PC-3 (cell line): ENCODE results near the gene RUFY4. TPM values are rescaled to one million over a fixed set of nuclear protein-coding genes. Genes with fewer than 3 reads are reported as not detected.

Experiments
- ATAC-seq: fragments of 200-7000 bp; cut with Tn5 transposase; 2 replicates; pipeline ENCODE4 v1.9.1; 2020; ENCODE audit warnings: mild to moderate bottlenecking, moderate library complexity
- BruUV-seq: library from RNA; stranded (reverse); fragments of 400-500 nt; replicated peaks from 2 replicates; lab custom pipeline; 2021; lab: Mats Ljungman, UMichigan
- CTCF ChIA-PET: fragments of 300-600 bp; sonication (Branson Sonifier 250); formaldehyde crosslinking; loops from one replicate; lab custom pipeline; 2022; ENCODE audit warnings: antibody characterized with exemption; lab: Charles Lee
- POLR2A ChIA-PET: fragments of 300-600 bp; sonication (Branson Sonifier 250); formaldehyde crosslinking; loops from one replicate; lab custom pipeline; 2022; ENCODE audit warnings: antibody characterized with exemption; ENCODE audit not compliant: unreplicated experiment; lab: Charles Lee
- DNase-seq: peaks from one replicate; pipeline ENCODE4 v3.0.0-alpha.2; 2015
- H2AFZ ChIP-seq: fragments of 300-600 bp; sonication (generic); 2 replicates; pipeline ENCODE4 v1.6.0; 2016; ENCODE audit warnings: antibody characterized with exemption, low read length
- H3F3A ChIP-seq: fragments of 300-600 bp; sonication (generic); one replicate; pipeline ENCODE4 v1.6.0; 2017; ENCODE audit warnings: antibody characterized with exemption, low read length, control low read depth, mild to moderate bottlenecking; ENCODE audit not compliant: unreplicated experiment
- H3K27ac ChIP-seq: fragments of 300-600 bp; sonication (generic); 2 replicates; pipeline ENCODE4 v1.5.1; 2016; ENCODE audit warnings: mild to moderate bottlenecking, low read length
- H3K27me3 ChIP-seq: fragments of 300-600 bp; sonication (generic); 2 replicates; pipeline ENCODE4 v1.6.1; 2016; ENCODE audit warnings: low read length, mixed read lengths
- H3K36me3 ChIP-seq: fragments of 300-600 bp; sonication (generic); 2 replicates; pipeline ENCODE4 v1.6.1; 2016; ENCODE audit warnings: low read depth, mixed run types, low read length, mixed read lengths
- H3K4me1 ChIP-seq: fragments of 300-600 bp; sonication (generic); 2 replicates; pipeline ENCODE4 v1.5.1; 2016; ENCODE audit warnings: low read length; ENCODE audit not compliant: insufficient read depth
- H3K4me2 ChIP-seq: fragments of 300-600 bp; sonication (generic); 2 replicates; pipeline ENCODE4 v1.6.0; 2016; ENCODE audit warnings: low read length
- H3K4me3 ChIP-seq: fragments of 300-600 bp; sonication (generic); 2 replicates; pipeline ENCODE4 v1.5.1; 2016; ENCODE audit warnings: mild to moderate bottlenecking, low read length, mixed read lengths
- H3K79me2 ChIP-seq: fragments of 300-600 bp; sonication (generic); 2 replicates; pipeline ENCODE4 v1.6.1; 2017; ENCODE audit warnings: low read length, mixed read lengths
- H3K9ac ChIP-seq: fragments of 300-600 bp; sonication (generic); 2 replicates; pipeline ENCODE4 v1.6.0; 2016; ENCODE audit warnings: mild to moderate bottlenecking, low read length
- H3K9me2 ChIP-seq: fragments of 300-600 bp; sonication (generic); replicated peaks from 2 replicates; pipeline ENCODE4 v1.6.1; 2016; ENCODE audit warnings: mixed run types, low read length, mixed read lengths
- H3K9me3 ChIP-seq: fragments of 300-600 bp; sonication (generic); 2 replicates; pipeline ENCODE4 v1.6.1; 2016; ENCODE audit warnings: low read length, mixed read lengths
- H4K20me1 ChIP-seq: fragments of 300-600 bp; sonication (generic); 2 replicates; pipeline ENCODE4 v1.6.1; 2016; ENCODE audit warnings: low read length, mixed read lengths
- EZH2 ChIP-seq: fragments of 300-600 bp; sonication (generic); IDR thresholded peaks from one replicate; pipeline ENCODE4 v1.6.1; 2017; ENCODE audit warnings: antibody characterized with exemption, mild to moderate bottlenecking, low read length; ENCODE audit not compliant: unreplicated experiment
- EZH2phosphoT487 ChIP-seq: fragments of 300-600 bp; sonication (generic); IDR thresholded peaks from 2 replicates; pipeline ENCODE4 v1.6.1; 2018; ENCODE audit warnings: mild to moderate bottlenecking, antibody characterized with exemption, low read length, borderline replicate concordance
- intact Hi-C: fragments of 100-400 bp; cut with micrococcal nuclease; formaldehyde crosslinking; loops from 2 replicates; pipeline ENCODE4 v1.9.0; 2023
- total RNA-seq: library from RNA; depleted of rRNA; stranded (reverse); fragments of >200 nt; gene quantifications from 2 replicates; pipeline ENCODE4 v1.2.3, GENCODE V29; 2014
- TF ChIP-seq, protein P1 (sequence below): fragments of 300-600 bp; sonication (generic); conservative IDR thresholded peaks from 2 replicates; pipeline ENCODE4 v1.5.1; 2017; ENCODE audit warnings: antibody characterized with exemption, low read depth, mild to moderate bottlenecking, low read length

Gene RUFY4
- total RNA-seq, 1 experiment from 2014 or later: not detected

- no peaks in the 10 kb centered on the region for H3K9me3 ChIP-seq
- no peak overlapping the region for H2AFZ ChIP-seq
- H3K4me2 ChIP-seq: no peak overlapping the region
- no peaks in the 10 kb centered on the region for H3F3A ChIP-seq
- H3K9ac ChIP-seq: no peak overlapping the region
- no peak for ATAC-seq
- H3K79me2 ChIP-seq: no peaks in the 10 kb centered on the region
- H3K27ac ChIP-seq: no peak overlapping the region
- ChIA-PET CTCF (interaction anchor here (0.6 kb wide), 1 partner anchor 45 kb away, joined by 4 read pairs; the partner anchor contains the start of gene TNS1), POLR2A (no interaction called here)
- DNase-seq: no peak
- peaks cover 50% of the 10 kb centered on the region for H3K27me3 ChIP-seq
- TF ChIP-seq, protein P1, sequence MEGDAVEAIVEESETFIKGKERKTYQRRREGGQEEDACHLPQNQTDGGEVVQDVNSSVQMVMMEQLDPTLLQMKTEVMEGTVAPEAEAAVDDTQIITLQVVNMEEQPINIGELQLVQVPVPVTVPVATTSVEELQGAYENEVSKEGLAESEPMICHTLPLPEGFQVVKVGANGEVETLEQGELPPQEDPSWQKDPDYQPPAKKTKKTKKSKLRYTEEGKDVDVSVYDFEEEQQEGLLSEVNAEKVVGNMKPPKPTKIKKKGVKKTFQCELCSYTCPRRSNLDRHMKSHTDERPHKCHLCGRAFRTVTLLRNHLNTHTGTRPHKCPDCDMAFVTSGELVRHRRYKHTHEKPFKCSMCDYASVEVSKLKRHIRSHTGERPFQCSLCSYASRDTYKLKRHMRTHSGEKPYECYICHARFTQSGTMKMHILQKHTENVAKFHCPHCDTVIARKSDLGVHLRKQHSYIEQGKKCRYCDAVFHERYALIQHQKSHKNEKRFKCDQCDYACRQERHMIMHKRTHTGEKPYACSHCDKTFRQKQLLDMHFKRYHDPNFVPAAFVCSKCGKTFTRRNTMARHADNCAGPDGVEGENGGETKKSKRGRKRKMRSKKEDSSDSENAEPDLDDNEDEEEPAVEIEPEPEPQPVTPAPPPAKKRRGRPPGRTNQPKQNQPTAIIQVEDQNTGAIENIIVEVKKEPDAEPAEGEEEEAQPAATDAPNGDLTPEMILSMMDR: no peak
- no peak for TF ChIP-seq EZH2
- TF ChIP-seq EZH2phosphoT487: no peak
- BruUV-seq: no TSS peak
- no peaks in the 10 kb centered on the region for H3K9me2 ChIP-seq
- H4K20me1 ChIP-seq: no peaks in the 10 kb centered on the region
- no peak overlapping the region for H3K4me3 ChIP-seq
- no peaks in the 10 kb centered on the region for H3K36me3 ChIP-seq
- no peaks in the 10 kb centered on the region for H3K4me1 ChIP-seq
- intact Hi-C loops: no loop called here
These were observed 21.4 kb upstream of the RUFY4 start for GRCh38 chr2:218047536-218048225.

DNA sequence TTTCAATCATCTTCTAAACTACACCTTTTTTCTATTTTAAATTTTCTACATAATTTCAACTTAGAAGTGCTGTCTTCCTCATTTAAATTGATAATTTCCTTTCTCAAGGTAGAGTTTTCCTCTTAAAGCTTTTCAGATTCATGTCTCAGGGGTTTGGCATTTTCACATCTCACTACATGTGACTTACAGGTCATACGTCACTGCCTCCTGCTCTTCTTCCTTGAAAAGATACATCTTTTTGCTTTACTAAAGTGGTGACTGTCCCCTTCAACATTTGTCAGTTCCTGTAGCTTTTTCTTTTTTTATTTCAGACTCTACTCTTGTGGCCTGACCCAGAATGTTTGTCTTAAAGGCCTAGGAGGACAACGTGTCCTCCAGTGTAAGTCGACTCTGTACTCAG, 17.1 kb upstream of the RUFY4 start:
- H3K27me3 ChIP-seq: peaks cover 76% of the 10 kb centered on the region
- no peak for DNase-seq
- intact Hi-C loops: no loop called here
- H3K79me2 ChIP-seq: no peaks in the 10 kb centered on the region
- no peaks in the 10 kb centered on the region for H3F3A ChIP-seq
- no peak overlapping the region for H3K27ac ChIP-seq
- ChIA-PET POLR2A (no interaction called here), CTCF (no interaction called here)
- no peak for TF ChIP-seq EZH2phosphoT487
- TF ChIP-seq, protein P1: no peak
- no peak for TF ChIP-seq EZH2
- no peak overlapping the region for H2AFZ ChIP-seq
- no peak overlapping the region for H3K4me2 ChIP-seq
- H4K20me1 ChIP-seq: no peaks in the 10 kb centered on the region
- no peaks in the 10 kb centered on the region for H3K9me3 ChIP-seq
- no peak for ATAC-seq
- no peaks in the 10 kb centered on the region for H3K4me1 ChIP-seq
- no TSS peak for BruUV-seq
- no peaks in the 10 kb centered on the region for H3K9me2 ChIP-seq
- H3K9ac ChIP-seq: no peak overlapping the region
- no peaks in the 10 kb centered on the region for H3K36me3 ChIP-seq
- H3K4me3 ChIP-seq: no peak overlapping the region

DNA sequence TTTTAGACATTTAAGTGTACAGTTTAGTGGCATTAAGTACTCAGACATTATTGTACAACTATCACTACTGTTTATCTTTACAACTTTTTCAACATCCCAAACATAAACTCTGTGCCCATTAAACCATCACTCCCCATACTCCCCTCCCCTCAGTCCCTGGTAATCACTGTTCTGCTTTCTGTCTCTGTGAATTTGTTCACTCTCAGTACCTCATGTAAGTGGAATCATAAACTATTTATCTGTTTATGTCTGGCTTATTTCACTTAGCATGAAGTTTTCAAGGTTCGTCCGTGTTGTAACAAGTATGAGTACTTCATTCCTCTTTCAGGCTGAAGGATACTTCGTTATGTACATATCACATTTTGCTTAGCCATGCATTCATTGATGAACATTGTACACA, 9.8 kb upstream of the RUFY4 start:
- ATAC-seq (no peak), DNase-seq (no peak)
- H3F3A ChIP-seq: no peaks in the 10 kb centered on the region
- TF ChIP-seq, protein P1: no peak
- no peak for TF ChIP-seq EZH2
- no peak for TF ChIP-seq EZH2phosphoT487
- no peak overlapping the region for H3K27ac ChIP-seq
- H3K9me2 ChIP-seq: no peaks in the 10 kb centered on the region
- H3K36me3 ChIP-seq: no peaks in the 10 kb centered on the region
- no peaks in the 10 kb centered on the region for H3K4me1 ChIP-seq
- no peak overlapping the region for H3K4me3 ChIP-seq
- H4K20me1 ChIP-seq: no peaks in the 10 kb centered on the region
- intact Hi-C loops: no loop called here
- no peak overlapping the region for H3K9ac ChIP-seq
- no peaks in the 10 kb centered on the region for H3K79me2 ChIP-seq
- CTCF ChIA-PET: no interaction called here
- H3K27me3 ChIP-seq: peaks cover 91% of the 10 kb centered on the region
- POLR2A ChIA-PET: no interaction called here
- no peak overlapping the region for H3K4me2 ChIP-seq
- no TSS peak for BruUV-seq
- no peak overlapping the region for H2AFZ ChIP-seq
- H3K9me3 ChIP-seq: no peaks in the 10 kb centered on the region
